ENCODE results near the gene ARHGDIG.

DNA sequence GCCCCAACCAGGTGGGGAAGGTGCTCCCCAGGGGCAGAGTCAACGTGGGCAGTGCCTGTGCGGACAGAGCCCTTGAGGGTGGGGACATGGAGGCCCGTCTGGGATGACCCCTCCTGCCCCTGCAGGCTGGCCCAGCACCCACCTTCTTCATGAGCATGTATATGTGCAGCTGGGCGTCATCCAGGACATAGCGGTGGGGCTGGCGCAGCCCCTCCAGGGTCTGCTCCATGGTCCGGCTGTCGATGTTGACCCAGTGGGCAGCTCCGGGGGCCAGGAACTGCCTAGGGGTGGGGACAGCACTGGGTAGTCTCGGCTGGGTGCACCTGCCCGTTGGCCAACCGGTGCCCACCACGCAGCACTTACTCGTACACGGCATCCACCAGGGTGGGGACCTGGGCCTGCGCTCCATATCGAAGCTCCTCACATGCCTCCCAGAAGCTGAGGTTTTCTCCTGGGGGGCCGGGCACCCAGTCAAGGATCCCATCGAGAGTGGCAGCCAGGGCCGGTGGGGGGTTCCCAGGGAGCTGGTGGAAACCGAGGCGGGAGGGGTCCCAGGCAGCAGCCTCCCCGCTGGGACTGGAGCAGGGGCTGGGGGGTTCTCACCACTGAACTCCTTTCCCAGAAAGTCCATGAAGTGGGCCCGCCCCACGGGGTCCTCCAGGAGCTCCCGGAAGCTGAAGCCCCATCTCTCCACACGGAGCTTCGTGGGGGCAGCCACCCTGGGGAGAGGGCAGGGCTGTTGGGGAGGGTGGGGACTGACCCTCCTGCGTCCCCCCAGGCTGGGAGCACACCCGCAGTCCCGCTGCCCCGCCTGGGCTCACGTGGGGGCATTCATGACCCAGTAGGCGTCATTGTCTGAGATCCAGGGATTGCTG, 9.8 kb upstream of the ARHGDIG start:
- TF ChIP-seq CEBPB (IDR thresholded peaks at IDR 0.05) (no peak), ZBTB7A (IDR thresholded peaks at IDR 0.05; ENCODE audit: low read depth) (no peak), TEAD4 (IDR thresholded peaks at IDR 0.05) (no peak), EGR1 (IDR thresholded peaks at IDR 0.05) (no peak), RAD21 (IDR thresholded peaks at IDR 0.05; ENCODE audit: low read depth) (no peak), EP300 (IDR thresholded peaks at IDR 0.05; ENCODE audit: borderline replicate concordance) (no peak), TAF1 (IDR thresholded peaks at IDR 0.05; ENCODE audit: low read depth) (no peak), NFIC (IDR thresholded peaks at IDR 0.05) (no peak), TCF12 (IDR thresholded peaks at IDR 0.05; ENCODE audit: low read depth) (no peak)
- TF ChIP-seq, protein P1, sequence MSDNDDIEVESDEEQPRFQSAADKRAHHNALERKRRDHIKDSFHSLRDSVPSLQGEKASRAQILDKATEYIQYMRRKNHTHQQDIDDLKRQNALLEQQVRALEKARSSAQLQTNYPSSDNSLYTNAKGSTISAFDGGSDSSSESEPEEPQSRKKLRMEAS (IDR thresholded peaks at IDR 0.05), result no peak
- TF ChIP-seq, protein P2, sequence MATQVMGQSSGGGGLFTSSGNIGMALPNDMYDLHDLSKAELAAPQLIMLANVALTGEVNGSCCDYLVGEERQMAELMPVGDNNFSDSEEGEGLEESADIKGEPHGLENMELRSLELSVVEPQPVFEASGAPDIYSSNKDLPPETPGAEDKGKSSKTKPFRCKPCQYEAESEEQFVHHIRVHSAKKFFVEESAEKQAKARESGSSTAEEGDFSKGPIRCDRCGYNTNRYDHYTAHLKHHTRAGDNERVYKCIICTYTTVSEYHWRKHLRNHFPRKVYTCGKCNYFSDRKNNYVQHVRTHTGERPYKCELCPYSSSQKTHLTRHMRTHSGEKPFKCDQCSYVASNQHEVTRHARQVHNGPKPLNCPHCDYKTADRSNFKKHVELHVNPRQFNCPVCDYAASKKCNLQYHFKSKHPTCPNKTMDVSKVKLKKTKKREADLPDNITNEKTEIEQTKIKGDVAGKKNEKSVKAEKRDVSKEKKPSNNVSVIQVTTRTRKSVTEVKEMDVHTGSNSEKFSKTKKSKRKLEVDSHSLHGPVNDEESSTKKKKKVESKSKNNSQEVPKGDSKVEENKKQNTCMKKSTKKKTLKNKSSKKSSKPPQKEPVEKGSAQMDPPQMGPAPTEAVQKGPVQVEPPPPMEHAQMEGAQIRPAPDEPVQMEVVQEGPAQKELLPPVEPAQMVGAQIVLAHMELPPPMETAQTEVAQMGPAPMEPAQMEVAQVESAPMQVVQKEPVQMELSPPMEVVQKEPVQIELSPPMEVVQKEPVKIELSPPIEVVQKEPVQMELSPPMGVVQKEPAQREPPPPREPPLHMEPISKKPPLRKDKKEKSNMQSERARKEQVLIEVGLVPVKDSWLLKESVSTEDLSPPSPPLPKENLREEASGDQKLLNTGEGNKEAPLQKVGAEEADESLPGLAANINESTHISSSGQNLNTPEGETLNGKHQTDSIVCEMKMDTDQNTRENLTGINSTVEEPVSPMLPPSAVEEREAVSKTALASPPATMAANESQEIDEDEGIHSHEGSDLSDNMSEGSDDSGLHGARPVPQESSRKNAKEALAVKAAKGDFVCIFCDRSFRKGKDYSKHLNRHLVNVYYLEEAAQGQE (IDR thresholded peaks at IDR 0.05; ENCODE audit: low read depth), result no peak
- TF ChIP-seq, protein P3, sequence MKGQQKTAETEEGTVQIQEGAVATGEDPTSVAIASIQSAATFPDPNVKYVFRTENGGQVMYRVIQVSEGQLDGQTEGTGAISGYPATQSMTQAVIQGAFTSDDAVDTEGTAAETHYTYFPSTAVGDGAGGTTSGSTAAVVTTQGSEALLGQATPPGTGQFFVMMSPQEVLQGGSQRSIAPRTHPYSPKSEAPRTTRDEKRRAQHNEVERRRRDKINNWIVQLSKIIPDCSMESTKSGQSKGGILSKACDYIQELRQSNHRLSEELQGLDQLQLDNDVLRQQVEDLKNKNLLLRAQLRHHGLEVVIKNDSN (IDR thresholded peaks at IDR 0.05), result no peak
